Mesodermal cell (in vitro differentiated cells): ENCODE results near the gene ANO7.

ENCODE experiments used
- H3K27ac ChIP-seq: 2 replicates; pipeline ENCODE4 v1.7.0; 2013; ENCODE audit warnings: mild to moderate bottlenecking, low read depth, low read length, moderate library complexity; ENCODE audit not compliant: severe bottlenecking
- H3K36me3 ChIP-seq: 2 replicates; pipeline ENCODE4 v1.7.1; 2013; ENCODE audit warnings: mild to moderate bottlenecking, low read length, moderate library complexity; ENCODE audit not compliant: control insufficient read depth, insufficient read depth
- H3K4me1 ChIP-seq: one replicate; pipeline ENCODE4 v1.7.1; 2013; ENCODE audit warnings: mild to moderate bottlenecking, low read length; ENCODE audit not compliant: insufficient read depth, control insufficient read depth, poor library complexity, severe bottlenecking
- H3K4me3 ChIP-seq: 2 replicates; pipeline ENCODE4 v1.7.0; 2013; ENCODE audit warnings: low read length, control low read depth, mild to moderate bottlenecking; ENCODE audit not compliant: insufficient read depth, poor library complexity, severe bottlenecking; ENCODE audit errors: extremely low read depth
- H3K9me3 ChIP-seq: 2 replicates; pipeline ENCODE4 v1.7.1; 2013; ENCODE audit warnings: mild to moderate bottlenecking, low read length, moderate library complexity; ENCODE audit not compliant: control insufficient read depth
- WGBS, 2 experiments: methylation state at CpG; one replicate each; pipeline ENCODE4 v1.1.5; 2013; ENCODE audit warnings: missing lambda C conversion rate in 2 of 2; ENCODE audit not compliant: insufficient coverage in 2 of 2; 5-methylcytosine and 5-hydroxymethylcytosine counted together

Gene ANO7

DNA sequence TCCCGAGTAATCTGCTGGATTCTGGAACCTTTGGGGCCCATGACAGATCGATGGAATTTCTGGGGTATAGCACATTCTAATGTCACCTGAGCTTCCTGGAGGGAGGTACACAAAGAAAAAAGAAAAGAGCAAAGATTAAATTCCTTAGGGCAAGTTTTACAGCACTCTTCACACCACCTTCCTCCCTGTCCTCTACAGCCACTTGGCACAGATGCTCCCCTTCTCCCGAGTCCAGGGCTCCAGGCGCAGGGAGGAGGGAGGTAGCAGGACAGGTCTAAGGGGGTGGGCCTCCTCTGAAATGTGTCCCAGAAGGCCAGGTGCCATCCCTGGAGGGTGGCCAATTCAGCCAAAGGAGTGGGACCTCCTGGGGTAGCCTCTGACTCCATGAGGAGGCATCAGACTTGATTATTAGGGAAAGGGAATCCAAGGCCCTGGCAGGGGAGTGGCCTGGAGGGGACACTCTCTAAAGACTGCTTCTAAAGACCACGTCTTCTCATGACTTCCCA is 50.3 kb downstream of the ANO7 start:
- Histone ChIP-seq H3K4me3 (no peak overlapping the region), H3K27ac (no peak overlapping the region), H3K36me3 (peaks cover 99% of the 10 kb centered on the region), H3K4me1 (no peaks in the 10 kb centered on the region), H3K9me3 (no peaks in the 10 kb centered on the region)
- 93 to 100% methylated on average over 2 to 4 of the region's 5 CpGs for WGBS, 2 experiments

DNA sequence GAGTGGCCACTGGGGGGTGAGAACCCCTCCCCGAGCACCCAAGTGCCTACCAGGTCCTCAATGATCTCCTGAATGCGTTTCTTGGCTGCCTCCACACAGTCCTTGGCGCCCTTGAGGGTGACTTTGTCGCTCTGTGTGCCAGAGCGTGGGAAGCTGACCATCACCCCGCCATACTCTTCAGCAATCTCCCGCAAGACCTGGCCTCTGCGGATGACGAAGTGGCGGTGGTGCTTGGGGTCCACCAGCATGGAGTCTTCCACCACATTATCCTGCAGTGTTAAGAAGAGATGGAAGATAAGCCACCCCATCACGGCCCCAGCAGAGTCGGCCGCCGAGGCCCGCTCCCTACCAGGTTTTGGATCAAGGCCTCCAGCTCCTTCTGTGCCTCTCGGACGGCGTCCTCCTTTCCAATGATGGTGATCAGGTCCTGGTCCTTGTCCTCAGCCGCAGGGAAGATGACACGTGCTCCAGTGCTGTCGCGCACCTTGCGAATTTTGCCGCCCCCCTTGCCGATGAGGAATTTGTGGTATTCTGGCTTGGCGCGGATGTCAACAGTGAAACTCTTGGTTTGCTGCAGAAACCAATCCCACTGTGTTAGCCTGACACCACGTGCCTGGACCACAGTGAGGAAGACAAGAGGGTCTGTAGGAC is 51.2 kb downstream of the ANO7 start:
- 97 to 98% methylated on average over 26 to 27 of the region's 28 CpGs for WGBS, 2 experiments
- Histone ChIP-seq H3K27ac (no peak overlapping the region), H3K4me3 (no peak overlapping the region), H3K36me3 (peaks cover 98% of the 10 kb centered on the region), H3K4me1 (no peaks in the 10 kb centered on the region), H3K9me3 (no peaks in the 10 kb centered on the region)

DNA sequence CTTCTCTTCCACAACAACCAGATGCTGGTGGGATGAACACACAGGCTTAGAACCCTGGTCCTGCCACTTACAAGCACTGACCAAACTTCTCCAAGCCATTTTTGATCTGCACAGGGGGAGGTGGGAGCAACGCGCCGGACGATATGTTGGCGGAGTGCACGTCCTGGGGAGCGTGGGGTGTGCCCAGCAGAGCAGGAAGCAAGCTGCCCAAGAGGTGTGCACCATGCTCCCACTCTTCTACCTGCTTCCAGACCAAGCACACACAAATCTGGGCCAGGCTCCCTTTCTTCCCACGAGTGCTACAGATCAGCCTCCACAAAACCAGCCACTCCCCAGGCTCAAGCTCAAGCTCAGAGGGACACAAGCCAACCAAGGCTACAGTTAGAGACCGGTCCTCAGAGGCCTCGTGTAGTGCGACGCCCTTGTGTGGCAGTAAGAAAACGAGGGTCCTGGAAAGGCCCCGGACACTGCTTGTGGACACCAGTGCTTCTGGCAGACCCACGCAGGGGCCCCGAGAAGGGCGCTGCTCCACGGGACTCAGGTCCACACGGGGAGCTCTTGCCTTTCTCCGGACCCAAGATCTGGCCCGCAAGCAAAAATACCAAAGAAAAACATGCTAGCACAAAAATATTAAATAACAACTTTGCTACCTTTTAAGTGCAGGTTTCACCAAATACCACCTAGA is 52.0 kb downstream of the ANO7 start:
- WGBS, 2 experiments: 98% methylated on average over 19 to 21 of the region's 21 CpGs
- no peak overlapping the region for H3K27ac ChIP-seq
- H3K9me3 ChIP-seq: no peaks in the 10 kb centered on the region
- no peak overlapping the region for H3K4me3 ChIP-seq
- no peaks in the 10 kb centered on the region for H3K4me1 ChIP-seq
- H3K36me3 ChIP-seq: peaks cover 98% of the 10 kb centered on the region

DNA sequence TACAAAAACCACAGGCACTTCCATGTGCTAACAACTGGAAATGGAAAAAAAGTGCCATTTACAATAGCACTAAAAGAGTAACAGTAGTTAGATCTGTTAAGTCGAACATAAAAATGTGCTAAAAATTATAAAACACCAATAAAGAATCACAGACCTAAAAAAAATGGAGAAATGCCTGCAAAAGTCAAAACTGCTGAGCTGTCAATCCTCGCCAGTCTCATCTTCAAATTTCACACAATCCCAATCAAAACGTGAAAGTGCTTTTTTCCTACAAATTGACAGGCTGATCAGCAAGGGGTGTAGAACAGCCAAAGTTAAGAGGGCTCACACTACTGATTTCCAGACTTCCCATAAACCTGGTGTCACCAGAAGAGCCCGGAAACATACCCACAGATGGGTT is 53.2 kb downstream of the ANO7 start:
- no peak overlapping the region for H3K27ac ChIP-seq
- H3K4me3 ChIP-seq: no peak overlapping the region
- H3K9me3 ChIP-seq: no peaks in the 10 kb centered on the region
- 83 to 100% methylated on average over 2 to 3 of the region's 4 CpGs for WGBS, 2 experiments
- peaks cover 98% of the 10 kb centered on the region for H3K36me3 ChIP-seq
- no peaks in the 10 kb centered on the region for H3K4me1 ChIP-seq

DNA sequence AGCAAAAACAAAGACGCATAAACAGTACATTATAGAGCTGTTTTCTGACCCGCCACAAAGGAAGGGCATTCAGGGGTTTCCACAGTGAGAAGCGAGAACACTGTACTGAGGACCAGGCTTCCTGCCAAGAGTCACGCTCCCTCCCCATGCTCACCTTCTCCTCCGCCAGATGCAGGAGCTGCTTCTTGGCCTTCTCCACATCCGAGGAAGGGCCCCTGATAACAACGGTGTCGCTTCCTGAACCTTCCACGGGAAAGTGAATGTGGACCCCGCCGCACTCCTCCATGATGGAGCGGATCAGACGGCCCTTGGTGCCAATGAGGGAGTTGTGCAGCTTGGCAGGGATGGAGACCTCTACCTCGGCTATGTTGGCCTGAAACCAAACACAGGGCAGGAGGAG is 53.8 kb downstream of the ANO7 start:
- Histone ChIP-seq H3K9me3 (no peaks in the 10 kb centered on the region), H3K36me3 (peaks cover 98% of the 10 kb centered on the region), H3K4me1 (no peaks in the 10 kb centered on the region), H3K27ac (no peak overlapping the region), H3K4me3 (no peak overlapping the region)
- 97 to 98% methylated on average over 10 to 13 of the region's 14 CpGs for WGBS, 2 experiments

DNA sequence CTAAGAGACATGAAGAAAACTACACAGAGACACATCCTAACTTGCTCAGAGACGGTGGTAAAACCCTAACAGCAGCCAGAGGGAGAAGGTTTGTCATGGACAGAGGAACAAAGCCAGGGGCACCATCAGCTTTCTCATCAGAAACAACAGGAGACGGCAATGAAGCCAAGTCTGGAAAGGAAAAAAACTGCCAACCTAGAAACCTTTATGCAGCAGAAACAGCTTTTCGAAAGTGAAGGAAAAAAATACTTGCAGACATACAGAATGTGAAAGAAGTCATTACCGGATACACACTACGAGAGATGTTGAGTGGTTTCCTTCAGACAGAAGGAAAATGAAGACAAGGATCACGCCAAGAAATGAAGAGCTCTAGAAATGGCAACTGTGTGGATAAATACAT is 55.9 kb downstream of the ANO7 start:
- H3K4me1 ChIP-seq: no peaks in the 10 kb centered on the region
- WGBS, 2 experiments: 94 to 100% methylated on average over 4 of the region's 6 CpGs
- H3K4me3 ChIP-seq: no peak overlapping the region
- H3K27ac ChIP-seq: no peak overlapping the region
- peaks cover 98% of the 10 kb centered on the region for H3K36me3 ChIP-seq
- no peaks in the 10 kb centered on the region for H3K9me3 ChIP-seq

DNA sequence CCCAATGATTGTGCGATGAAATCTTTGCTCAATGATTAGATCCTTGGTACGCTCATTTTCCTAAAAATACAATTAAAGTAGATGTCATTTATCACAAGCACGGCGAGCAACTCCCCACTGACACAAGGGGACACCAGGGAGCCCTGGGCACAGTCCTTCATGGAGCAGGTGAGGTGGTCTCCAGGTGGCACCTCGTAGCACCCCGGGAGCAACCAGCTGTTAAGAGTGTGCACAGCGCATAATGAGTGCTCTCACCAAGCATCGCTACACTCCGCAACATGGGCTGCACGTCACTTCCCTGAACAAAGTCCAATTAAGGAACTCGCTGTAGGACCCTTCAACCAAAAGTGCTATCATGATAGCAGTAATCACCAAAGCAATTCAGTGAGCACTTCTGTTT is 59.8 kb downstream of the ANO7 start:
- H3K27ac ChIP-seq: no peak overlapping the region
- H3K36me3 ChIP-seq: peaks cover 99% of the 10 kb centered on the region
- 96 to 99% methylated on average over 10 of the region's 11 CpGs for WGBS, 2 experiments
- no peak overlapping the region for H3K4me3 ChIP-seq
- no peaks in the 10 kb centered on the region for H3K9me3 ChIP-seq
- H3K4me1 ChIP-seq: no peaks in the 10 kb centered on the region

DNA sequence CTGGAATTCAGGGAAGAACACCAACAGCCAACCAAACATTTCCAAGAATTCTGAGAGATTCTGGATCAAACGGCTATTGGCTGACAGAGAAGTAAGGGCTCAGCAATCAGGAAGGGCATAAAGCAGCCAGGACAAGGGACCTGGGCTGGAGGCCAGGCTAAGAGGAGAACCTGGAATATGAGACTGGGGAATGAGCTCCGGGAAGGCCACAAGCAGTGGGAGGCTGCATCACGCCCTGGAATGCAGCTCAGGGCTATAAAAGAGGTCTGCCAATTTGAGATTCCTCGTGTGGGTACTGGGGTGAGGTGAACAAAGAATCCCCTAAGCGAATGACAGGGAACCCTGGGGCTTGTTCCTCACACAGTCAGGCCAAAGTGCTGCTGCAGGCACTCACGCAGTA is 60.4 kb downstream of the ANO7 start:
- Histone ChIP-seq H3K27ac (no peak overlapping the region), H3K4me3 (no peak overlapping the region), H3K4me1 (no peaks in the 10 kb centered on the region), H3K9me3 (no peaks in the 10 kb centered on the region), H3K36me3 (peaks cover 99% of the 10 kb centered on the region)
- WGBS, 2 experiments: 88 to 90% methylated on average over 6 of the region's 6 CpGs

DNA sequence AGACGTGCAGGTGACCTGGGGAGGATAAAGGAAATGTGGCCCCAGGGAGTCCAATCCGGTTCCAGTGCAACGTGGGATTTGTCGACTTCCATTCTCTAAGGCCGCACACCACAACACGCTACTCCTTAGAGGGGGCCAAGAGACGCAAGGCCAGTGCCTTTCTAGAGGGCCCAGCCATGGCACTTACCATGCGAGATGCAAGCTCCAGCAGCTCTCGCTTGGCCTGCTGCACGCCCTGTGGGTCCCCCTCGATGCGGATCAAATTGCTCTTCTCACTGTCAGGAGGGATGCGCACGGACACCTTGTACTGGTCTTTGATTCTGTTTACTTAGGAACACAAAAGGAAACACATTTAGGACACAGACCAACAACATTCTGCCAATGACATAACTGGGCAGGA is 61.2 kb downstream of the ANO7 start:
- no peaks in the 10 kb centered on the region for H3K4me1 ChIP-seq
- H3K4me3 ChIP-seq: no peak overlapping the region
- H3K27ac ChIP-seq: no peak overlapping the region
- peaks cover 99% of the 10 kb centered on the region for H3K36me3 ChIP-seq
- WGBS, 2 experiments: 97 to 99% methylated on average over 9 to 13 of the region's 14 CpGs
- no peaks in the 10 kb centered on the region for H3K9me3 ChIP-seq

DNA sequence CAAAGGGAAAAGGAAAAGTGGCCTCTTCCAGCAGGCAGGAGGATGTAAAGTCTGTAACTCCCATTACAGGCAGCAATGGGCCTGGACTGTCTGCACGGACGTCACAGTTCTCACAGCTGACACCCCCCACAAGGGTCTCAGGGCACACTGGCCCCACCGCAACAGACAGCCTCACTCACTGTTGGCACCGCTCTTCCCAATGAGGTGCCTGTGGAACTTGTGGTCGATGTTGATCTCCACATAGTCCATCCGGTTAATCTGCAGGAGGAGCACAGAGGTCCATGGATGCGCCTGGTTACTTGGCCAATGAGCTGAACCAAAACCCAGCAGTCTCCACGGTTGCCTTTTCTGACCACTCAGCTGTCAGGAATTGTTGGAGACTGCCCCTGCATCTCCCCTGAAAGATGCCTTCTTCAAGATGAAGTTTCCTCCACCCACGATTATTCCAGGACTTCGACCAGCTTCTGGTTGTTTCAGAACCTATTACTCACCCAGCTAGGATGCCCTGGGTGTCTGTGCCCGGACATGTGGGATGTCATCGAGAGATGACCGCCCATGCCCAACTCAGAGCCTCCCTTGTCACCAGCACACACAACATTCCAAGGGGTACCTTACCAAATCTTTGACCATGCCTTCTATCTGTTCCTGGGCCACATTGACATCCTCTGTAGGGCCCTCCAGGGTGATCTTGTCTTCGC is 64.5 kb downstream of the ANO7 start:
- no peaks in the 10 kb centered on the region for H3K9me3 ChIP-seq
- H3K4me1 ChIP-seq: no peaks in the 10 kb centered on the region
- H3K36me3 ChIP-seq: peaks cover 98% of the 10 kb centered on the region
- H3K27ac ChIP-seq: no peak overlapping the region
- WGBS, 2 experiments: 97 to 99% methylated on average over 13 to 14 of the region's 14 CpGs
- no peak overlapping the region for H3K4me3 ChIP-seq
